Neural crest cell (in vitro differentiated cells): ENCODE data around the gene TAF6. TPM values are rescaled to one million over a fixed set of nuclear protein-coding genes. Genes with fewer than 3 reads are reported as not detected.
"Not testable (repeated sequence)": the region's sequence is repeated elsewhere in the genome, so short reads cannot be mapped to it uniquely, and the experiment has no call there.

Source experiments
- DNase-seq: peaks from one replicate; pipeline ENCODE4 v3.0.0; 2021; ENCODE audit warnings: low read depth, mixed read lengths, low spot score
- H3K27ac Mint-ChIP-seq: one replicate; pipeline ENCODE4 v1.8.0; 2021; ENCODE audit warnings: mild to moderate bottlenecking, mixed read lengths; ENCODE audit not compliant: unreplicated experiment
- H3K27me3 Mint-ChIP-seq: 2 replicates; pipeline ENCODE4 v1.8.0; 2021; ENCODE audit warnings: low read depth, mild to moderate bottlenecking, mixed read lengths
- H3K36me3 Mint-ChIP-seq: 2 replicates; pipeline ENCODE4 v1.8.0; 2021; ENCODE audit warnings: low read depth, mild to moderate bottlenecking, mixed read lengths
- H3K4me1 Mint-ChIP-seq: 2 replicates; pipeline ENCODE4 v1.8.0; 2021; ENCODE audit warnings: mixed read lengths
- H3K4me3 Mint-ChIP-seq: one replicate; pipeline ENCODE4 v1.8.0; 2021; ENCODE audit warnings: mild to moderate bottlenecking, mixed read lengths
- H3K9me3 Mint-ChIP-seq: 2 replicates; pipeline ENCODE4 v1.8.0; 2021; ENCODE audit warnings: mixed read lengths
- CTCF ChIP-seq: fragments of 200-600 bp; sonication (generic); conservative IDR thresholded peaks from 2 replicates; pipeline ENCODE4 v1.5.0; 2021; ENCODE audit warnings: antibody characterized with exemption, mild to moderate bottlenecking
- total RNA-seq: library from RNA; stranded (reverse); gene quantifications from 2 replicates; pipeline ENCODE4 v1.2.1, GENCODE V29; 2021

TAF6 gene
- total RNA-seq, 1 donor from 2014 or later, result 88.9 TPM

- peak overlapping the region; percentile 66 for H3K4me3 Mint-ChIP-seq
- no peak overlapping the region for H3K27ac Mint-ChIP-seq
Observed at GRCh38 chr7:100132126-100132525, 13.0 kb upstream of the TAF6 start.

GRCh38 chr7:100130608-100131453 is 11.7 kb upstream of the TAF6 start:
- peak overlapping the region; percentile 34 for H3K4me3 Mint-ChIP-seq
- H3K4me1 Mint-ChIP-seq, result peaks cover 24% of the 10 kb centered on the region
- peaks cover 13% of the 10 kb centered on the region for H3K27me3 Mint-ChIP-seq
- TF ChIP-seq CTCF, result peak; percentile 93
- peak; percentile 96 for DNase-seq
- no peaks in the 10 kb centered on the region for H3K36me3 Mint-ChIP-seq
- H3K9me3 Mint-ChIP-seq, result no peaks in the 10 kb centered on the region
- no peak overlapping the region for H3K27ac Mint-ChIP-seq

More at GRCh38 chr7:100132126-100132525, 13.0 kb upstream of the TAF6 start:
- no peak for TF ChIP-seq CTCF
- no peak for DNase-seq
- peaks cover 14% of the 10 kb centered on the region for H3K4me1 Mint-ChIP-seq
- H3K36me3 Mint-ChIP-seq, result no peaks in the 10 kb centered on the region
- peaks cover 9% of the 10 kb centered on the region for H3K27me3 Mint-ChIP-seq
- H3K9me3 Mint-ChIP-seq, result no peaks in the 10 kb centered on the region

DNA sequence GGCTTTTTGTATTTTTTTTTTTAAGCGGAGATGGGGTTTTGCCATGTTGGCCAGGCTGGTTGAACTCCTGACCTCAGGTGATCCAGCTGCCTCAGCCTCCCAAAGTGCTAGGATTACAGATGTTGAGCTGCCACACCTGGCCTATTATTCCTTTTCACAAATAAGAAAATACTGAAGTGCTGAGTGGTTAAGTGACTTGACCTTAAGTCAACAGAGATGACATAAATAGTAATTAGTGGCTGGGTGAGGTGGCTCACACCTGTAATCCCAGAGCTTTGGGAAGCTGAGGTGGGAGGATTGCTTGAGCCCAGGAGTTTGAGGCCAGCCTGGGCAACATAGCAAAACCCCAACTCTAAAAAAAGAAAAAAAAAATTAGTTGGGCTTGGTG is 11.1 kb upstream of the TAF6 start:
- H3K27ac Mint-ChIP-seq, H3K4me3 Mint-ChIP-seq, DNase-seq, H3K36me3 Mint-ChIP-seq, H3K9me3 Mint-ChIP-seq: not testable (repeated sequence)
- Mint-ChIP-seq H3K27me3 (peaks cover 13% of the 10 kb centered on the region), H3K4me1 (peaks cover 24% of the 10 kb centered on the region)

DNA sequence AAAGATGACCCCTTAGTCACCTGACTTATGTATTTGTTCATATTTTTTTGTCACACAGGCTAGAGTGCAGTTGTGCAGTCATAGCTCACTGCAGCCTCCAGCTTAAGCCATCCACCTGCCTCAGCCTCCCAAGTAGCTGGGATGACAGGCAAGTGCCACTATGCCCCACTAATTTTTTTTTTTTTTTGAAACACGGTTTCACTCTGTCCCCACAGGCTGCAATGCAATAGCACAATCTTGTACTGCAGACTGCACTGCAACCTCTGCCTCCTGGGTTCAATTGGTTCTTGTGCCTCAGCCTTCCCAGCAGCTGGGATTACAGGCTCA is 9.4 kb upstream of the TAF6 start:
- TF ChIP-seq CTCF, result no peak
- Mint-ChIP-seq H3K9me3 (no peaks in the 10 kb centered on the region), H3K4me3 (peak overlapping the region; percentile 88), H3K4me1 (peaks cover 29% of the 10 kb centered on the region), H3K36me3 (no peaks in the 10 kb centered on the region), H3K27me3 (peaks cover 13% of the 10 kb centered on the region), H3K27ac (no peak overlapping the region)
- DNase-seq, result no peak

DNA sequence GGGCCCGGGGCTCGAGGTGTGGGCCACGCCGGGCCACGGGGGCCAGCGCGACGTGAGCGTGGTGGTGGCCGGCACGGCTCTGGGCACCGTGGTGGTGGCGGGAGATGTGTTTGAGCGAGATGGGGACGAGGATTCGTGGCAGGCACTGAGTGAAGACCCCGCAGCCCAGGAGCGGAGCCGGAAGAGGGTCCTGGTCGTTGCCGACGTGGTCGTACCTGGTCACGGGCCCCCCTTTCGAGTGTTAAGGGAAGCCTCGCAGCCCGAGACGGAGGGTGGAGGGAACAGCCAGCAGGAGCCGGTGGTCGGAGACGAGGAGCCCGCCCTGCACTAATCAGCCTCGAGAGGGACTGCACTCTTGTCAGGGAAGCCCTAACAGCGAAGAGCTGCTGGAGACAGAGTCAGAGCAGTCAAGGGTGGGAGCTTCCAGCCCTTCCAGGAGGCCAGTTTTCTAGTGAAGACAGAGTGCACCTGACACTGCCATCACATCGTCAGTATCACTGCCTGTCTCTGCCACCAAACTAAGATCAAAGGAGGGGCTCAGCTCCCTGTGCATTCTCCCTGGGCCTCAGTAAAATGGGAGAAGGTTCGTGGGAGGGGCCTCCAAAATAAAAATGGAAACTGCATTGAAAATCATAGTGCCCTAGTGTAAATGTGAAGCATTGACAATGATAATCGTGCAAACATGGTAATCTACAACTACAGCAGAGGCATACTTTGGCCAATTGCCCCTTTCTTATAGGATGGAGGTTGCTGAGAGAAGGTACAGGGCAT is 8.9 kb upstream of the TAF6 start:
- Mint-ChIP-seq H3K4me1 (peaks cover 29% of the 10 kb centered on the region), H3K9me3 (no peaks in the 10 kb centered on the region), H3K36me3 (no peaks in the 10 kb centered on the region), H3K4me3 (peak overlapping the region; percentile 88), H3K27ac (no peak overlapping the region), H3K27me3 (peaks cover 13% of the 10 kb centered on the region)
- no peak for TF ChIP-seq CTCF
- DNase-seq, result peak; percentile 26
